H9 (cell line): ENCODE results near the gene FETUB. TPM values are rescaled to one million over a fixed set of nuclear protein-coding genes. Genes with fewer than 3 reads are reported as not detected.

Experiments
- DNase-seq: peaks from one replicate; pipeline ENCODE4 v3.0.0-alpha.2; 2017
- H2AFZ ChIP-seq: one replicate; pipeline ENCODE4 v1.6.1; 2013; ENCODE audit warnings: mild to moderate bottlenecking, low read length, control low read depth, moderate library complexity
- H2AK5ac ChIP-seq: 2 replicates; pipeline ENCODE4 v1.6.1; 2013; ENCODE audit warnings: low read length, control low read depth, mixed read lengths; ENCODE audit not compliant: insufficient read length
- H2BK120ac ChIP-seq: one replicate; pipeline ENCODE4 v1.6.1; 2013; ENCODE audit warnings: low read depth, mild to moderate bottlenecking, low read length, control low read depth, inconsistent platforms; ENCODE audit not compliant: poor library complexity, severe bottlenecking
- H2BK12ac ChIP-seq: 2 replicates; pipeline ENCODE4 v1.6.1; 2013; ENCODE audit warnings: low read length, control low read depth, mixed read lengths, low read depth; ENCODE audit not compliant: insufficient read length
- H2BK15ac ChIP-seq: 2 replicates; pipeline ENCODE4 v1.6.1; 2013; ENCODE audit warnings: low read depth, low read length, control low read depth
- H2BK20ac ChIP-seq: one replicate; pipeline ENCODE4 v1.6.1; 2013; ENCODE audit warnings: low read depth, mild to moderate bottlenecking, low read length, control low read depth, inconsistent platforms; ENCODE audit not compliant: poor library complexity, severe bottlenecking
- H2BK5ac ChIP-seq: 2 replicates; pipeline ENCODE4 v1.6.1; 2013; ENCODE audit warnings: low read length, control low read depth, mixed read lengths; ENCODE audit not compliant: insufficient read length
- H3K14ac ChIP-seq: 2 replicates; pipeline ENCODE4 v1.6.1; 2013; ENCODE audit warnings: low read length, control low read depth; ENCODE audit not compliant: insufficient read depth
- H3K18ac ChIP-seq: 2 replicates; pipeline ENCODE4 v1.6.1; 2013; ENCODE audit warnings: low read depth, mild to moderate bottlenecking, mixed read lengths, low read length, control low read depth; ENCODE audit not compliant: insufficient read length
- H3K23ac ChIP-seq: 2 replicates; pipeline ENCODE4 v1.6.1; 2013; ENCODE audit warnings: low read length, control low read depth, mixed read lengths, low read depth; ENCODE audit not compliant: insufficient read length
- H3K23me2 ChIP-seq: 2 replicates; pipeline ENCODE4 v1.6.1; 2013; ENCODE audit warnings: low read depth, mild to moderate bottlenecking, mixed read lengths, low read length, control low read depth; ENCODE audit not compliant: insufficient read length, poor library complexity, severe bottlenecking
- H3K27ac ChIP-seq: 2 replicates; pipeline ENCODE4 v1.5.1; 2013; ENCODE audit warnings: low read length, control low read depth, mixed read lengths, low read depth; ENCODE audit not compliant: insufficient read length
- H3K27me3 ChIP-seq: 2 replicates; pipeline ENCODE4 v1.6.1; 2013; ENCODE audit warnings: low read length, control low read depth, inconsistent platforms; ENCODE audit not compliant: insufficient read depth
- H3K4ac ChIP-seq: 2 replicates; pipeline ENCODE4 v1.6.1; 2013; ENCODE audit warnings: low read depth, mild to moderate bottlenecking, control low read depth, inconsistent platforms, low read length, moderate library complexity
- H3K4me1 ChIP-seq: 2 replicates; pipeline ENCODE4 v1.6.1; 2013; ENCODE audit warnings: low read length, control low read depth, inconsistent platforms; ENCODE audit not compliant: insufficient read depth
- H3K4me2 ChIP-seq: 2 replicates; pipeline ENCODE4 v1.6.1; 2013; ENCODE audit warnings: low read length, control low read depth, mixed read lengths; ENCODE audit not compliant: insufficient read length, insufficient read depth
- H3K56ac ChIP-seq: 2 replicates; pipeline ENCODE4 v1.6.1; 2013; ENCODE audit warnings: low read depth, mild to moderate bottlenecking, mixed read lengths, low read length, control low read depth; ENCODE audit not compliant: insufficient read length
- H3K79me1 ChIP-seq: 2 replicates; pipeline ENCODE4 v1.6.1; 2013; ENCODE audit warnings: low read depth, mild to moderate bottlenecking, moderate library complexity, low read length, control low read depth, inconsistent platforms; ENCODE audit not compliant: insufficient read depth, poor library complexity, severe bottlenecking
- H3K79me2 ChIP-seq: 2 replicates; pipeline ENCODE4 v1.6.1; 2013; ENCODE audit warnings: low read length, control low read depth, inconsistent platforms; ENCODE audit not compliant: insufficient read depth
- H3K9ac ChIP-seq: 2 replicates; pipeline ENCODE4 v1.6.1; 2013; ENCODE audit warnings: low read length, control low read depth, mixed read lengths; ENCODE audit not compliant: insufficient read length; ENCODE audit errors: extremely low read depth
- H3K9me3 ChIP-seq: one replicate; pipeline ENCODE4 v1.6.1; 2013; ENCODE audit warnings: low read depth, low read length, inconsistent platforms; ENCODE audit not compliant: control insufficient read depth
- H3T11ph ChIP-seq: one replicate; pipeline ENCODE4 v1.6.1; 2013; ENCODE audit warnings: mild to moderate bottlenecking, low read length, control low read depth, inconsistent platforms
- H4K20me1 ChIP-seq: one replicate; pipeline ENCODE4 v1.6.1; 2013; ENCODE audit not compliant: control insufficient read depth, insufficient read length, insufficient read depth
- H4K5ac ChIP-seq: 2 replicates; pipeline ENCODE4 v1.6.1; 2013; ENCODE audit warnings: low read depth, mild to moderate bottlenecking, mixed read lengths, low read length, control low read depth; ENCODE audit not compliant: insufficient read length
- H4K8ac ChIP-seq: replicated peaks from 2 replicates; pipeline ENCODE4 v1.6.1; 2013; ENCODE audit warnings: low read length, control low read depth, mixed read lengths, low read depth; ENCODE audit not compliant: insufficient read length
- H4K91ac ChIP-seq: 2 replicates; pipeline ENCODE4 v1.6.1; 2013; ENCODE audit warnings: low read depth, mild to moderate bottlenecking, moderate library complexity, mixed read lengths, low read length, control low read depth; ENCODE audit not compliant: insufficient read length
- H3K27ac Mint-ChIP-seq, 3 experiments: 2 replicates in 2 of 3; 3 replicates in 1 of 3; pipeline ENCODE4 v1.8.0; 2020 to 2021; ENCODE audit warnings: mixed read lengths in 3 of 3, mild to moderate bottlenecking in 1 of 3, moderate library complexity in 1 of 3
- H3K27me3 Mint-ChIP-seq: 2 replicates; pipeline ENCODE4 v1.8.0; 2021; ENCODE audit warnings: low read depth, mild to moderate bottlenecking, moderate library complexity, mixed read lengths
- H3K36me3 Mint-ChIP-seq, 3 experiments: 2 replicates in 2 of 3; 3 replicates in 1 of 3; pipeline ENCODE4 v1.8.0; 2020 to 2021; ENCODE audit warnings: low read depth in 3 of 3, mixed read lengths in 3 of 3; ENCODE audit not compliant: insufficient read depth in 1 of 3
- H3K4me1 Mint-ChIP-seq, 2 experiments: 2 replicates each; pipeline ENCODE4 v1.8.0; 2020; ENCODE audit warnings: mixed read lengths in 2 of 2
- H3K4me3 Mint-ChIP-seq, 2 experiments: 2 replicates in 1 of 2; 3 replicates in 1 of 2; pipeline ENCODE4 v1.8.0; 2020 to 2021; ENCODE audit warnings: mild to moderate bottlenecking in 2 of 2, mixed read lengths in 2 of 2, moderate library complexity in 1 of 2
- H3K9me3 Mint-ChIP-seq, 2 experiments: 2 replicates in 1 of 2; 3 replicates in 1 of 2; pipeline ENCODE4 v1.8.0; 2020; ENCODE audit warnings: mild to moderate bottlenecking in 2 of 2, mixed read lengths in 2 of 2, moderate library complexity in 1 of 2
- WGBS: extraction: QIAGEN DNeasy Blood & Tissue Kit; methylation state at CpG from one replicate; pipeline ENCODE4 v1.1.7; 2013; ENCODE audit warnings: missing lambda C conversion rate, low lambda C conversion rate, mixed read lengths; ENCODE audit not compliant: insufficient read length; ENCODE audit errors: extremely low coverage; 5-methylcytosine and 5-hydroxymethylcytosine counted together
- total RNA-seq: library from RNA; stranded (reverse); gene quantifications from 2 replicates; pipeline ENCODE4 v1.2.1, GENCODE V29; 2021
- TF ChIP-seq, protein P1 (sequence below): fragments of 200-600 bp; sonication (generic); conservative IDR thresholded peaks from 3 replicates; pipeline ENCODE4 v1.8.0; 2021; ENCODE audit warnings: antibody characterized with exemption, mild to moderate bottlenecking

FETUB gene
- total RNA-seq, 1 experiment from 2014 or later, result not detected

- Histone ChIP-seq H3K9ac (no peak overlapping the region), H3K23ac (no peak overlapping the region), H4K20me1 (no peaks in the 10 kb centered on the region), H2BK5ac (no peak overlapping the region), H3K9me3 (no peaks in the 10 kb centered on the region), H4K91ac (no peak overlapping the region), H3K56ac (no peak overlapping the region), H3K79me2 (no peaks in the 10 kb centered on the region), H2AFZ (no peak overlapping the region), H3K4ac (no peak overlapping the region), H3K14ac (no peak overlapping the region), H3K79me1 (no peaks in the 10 kb centered on the region), H3K27me3 (no peaks in the 10 kb centered on the region), H3K4me1 (no peaks in the 10 kb centered on the region; the same call in 1 of the 2 replicates), H4K5ac (no peak overlapping the region), H3K4me2 (no peak overlapping the region), H3T11ph (no peak overlapping the region), H3K23me2 (no peaks in the 10 kb centered on the region), H3K27ac (no peak overlapping the region), H2BK20ac (no peak overlapping the region), H2BK12ac (no peak overlapping the region), H2BK15ac (no peak overlapping the region), H4K8ac (no peak overlapping the region), H2BK120ac (no peak overlapping the region), H3K18ac (no peak overlapping the region), H2AK5ac (no peak overlapping the region)
- no peak for DNase-seq
- TF ChIP-seq, protein P1, sequence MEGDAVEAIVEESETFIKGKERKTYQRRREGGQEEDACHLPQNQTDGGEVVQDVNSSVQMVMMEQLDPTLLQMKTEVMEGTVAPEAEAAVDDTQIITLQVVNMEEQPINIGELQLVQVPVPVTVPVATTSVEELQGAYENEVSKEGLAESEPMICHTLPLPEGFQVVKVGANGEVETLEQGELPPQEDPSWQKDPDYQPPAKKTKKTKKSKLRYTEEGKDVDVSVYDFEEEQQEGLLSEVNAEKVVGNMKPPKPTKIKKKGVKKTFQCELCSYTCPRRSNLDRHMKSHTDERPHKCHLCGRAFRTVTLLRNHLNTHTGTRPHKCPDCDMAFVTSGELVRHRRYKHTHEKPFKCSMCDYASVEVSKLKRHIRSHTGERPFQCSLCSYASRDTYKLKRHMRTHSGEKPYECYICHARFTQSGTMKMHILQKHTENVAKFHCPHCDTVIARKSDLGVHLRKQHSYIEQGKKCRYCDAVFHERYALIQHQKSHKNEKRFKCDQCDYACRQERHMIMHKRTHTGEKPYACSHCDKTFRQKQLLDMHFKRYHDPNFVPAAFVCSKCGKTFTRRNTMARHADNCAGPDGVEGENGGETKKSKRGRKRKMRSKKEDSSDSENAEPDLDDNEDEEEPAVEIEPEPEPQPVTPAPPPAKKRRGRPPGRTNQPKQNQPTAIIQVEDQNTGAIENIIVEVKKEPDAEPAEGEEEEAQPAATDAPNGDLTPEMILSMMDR, result no peak
- Mint-ChIP-seq H3K27ac (no peak overlapping the region), H3K27me3 (peaks cover 2% of the 10 kb centered on the region; the same call in 1 of the 2 replicates), H3K4me1 (peaks cover 8 to 11% of the 10 kb centered on the region in 2 experiments), H3K9me3 (no peaks in the 10 kb centered on the region), H3K36me3 (no peaks in the 10 kb centered on the region), H3K4me3 (no peak overlapping the region)
- WGBS, result no CpG with 5 or more reads among the region's 3 CpGs
Observed at GRCh38 chr3:186635532-186635931, 4.7 kb upstream of the FETUB start.
